B cell (primary cell): ENCODE results near the gene ADGRV1.

Experiments used
- EZH2 ChIP-seq: IDR thresholded peaks from 2 replicates; pipeline ENCODE4 v1.6.1; 2012; ENCODE audit warnings: borderline replicate concordance, low read depth, mild to moderate bottlenecking, moderate library complexity, low read length; ENCODE audit not compliant: insufficient read depth, poor library complexity, severe bottlenecking
- TF ChIP-seq, protein P1 (sequence below): fragments of 200-600 bp; IDR thresholded peaks from one replicate; pipeline ENCODE4 v1.8.0; 2022; ENCODE audit warnings: antibody characterized with exemption, mild to moderate bottlenecking

DNA sequence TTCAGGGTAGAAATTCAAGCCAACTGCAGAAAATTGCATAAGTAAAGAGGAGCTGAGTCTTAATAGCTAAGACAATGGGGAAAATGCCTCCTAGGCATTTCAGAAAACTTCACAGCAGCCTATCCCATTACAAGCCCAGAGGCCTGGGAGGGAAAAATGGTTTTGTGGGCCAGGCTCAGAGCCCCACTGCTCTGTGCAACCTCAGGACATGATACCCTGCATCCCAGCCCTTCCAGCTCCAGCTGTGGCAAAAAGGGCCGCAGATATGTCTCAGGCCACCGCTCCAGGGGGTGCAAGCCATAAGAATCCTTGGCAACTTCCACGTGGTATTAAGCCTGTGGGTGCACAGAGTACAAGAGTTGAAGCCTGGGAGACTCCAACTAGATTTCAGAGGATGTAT, 437.5 kb downstream of the ADGRV1 start:
- TF ChIP-seq, protein P1, sequence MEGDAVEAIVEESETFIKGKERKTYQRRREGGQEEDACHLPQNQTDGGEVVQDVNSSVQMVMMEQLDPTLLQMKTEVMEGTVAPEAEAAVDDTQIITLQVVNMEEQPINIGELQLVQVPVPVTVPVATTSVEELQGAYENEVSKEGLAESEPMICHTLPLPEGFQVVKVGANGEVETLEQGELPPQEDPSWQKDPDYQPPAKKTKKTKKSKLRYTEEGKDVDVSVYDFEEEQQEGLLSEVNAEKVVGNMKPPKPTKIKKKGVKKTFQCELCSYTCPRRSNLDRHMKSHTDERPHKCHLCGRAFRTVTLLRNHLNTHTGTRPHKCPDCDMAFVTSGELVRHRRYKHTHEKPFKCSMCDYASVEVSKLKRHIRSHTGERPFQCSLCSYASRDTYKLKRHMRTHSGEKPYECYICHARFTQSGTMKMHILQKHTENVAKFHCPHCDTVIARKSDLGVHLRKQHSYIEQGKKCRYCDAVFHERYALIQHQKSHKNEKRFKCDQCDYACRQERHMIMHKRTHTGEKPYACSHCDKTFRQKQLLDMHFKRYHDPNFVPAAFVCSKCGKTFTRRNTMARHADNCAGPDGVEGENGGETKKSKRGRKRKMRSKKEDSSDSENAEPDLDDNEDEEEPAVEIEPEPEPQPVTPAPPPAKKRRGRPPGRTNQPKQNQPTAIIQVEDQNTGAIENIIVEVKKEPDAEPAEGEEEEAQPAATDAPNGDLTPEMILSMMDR, result no peak
- TF ChIP-seq EZH2, result no peak
